ENCODE data around the gene GID8.

The GID8 gene

GRCh38 chr20:62961310-62961783 is 23.4 kb downstream of the GID8 start:
- no peak for TF ChIP-seq CTCF (IDR thresholded peaks at IDR 0.05; ENCODE audit: insufficient read depth, low read length, missing control alignments)
- DNase-seq (ENCODE audit: low read depth, low spot score), result no peak
- ChIA-PET CTCF (interaction anchor here (1.0 to 1.5 kb wide), 2 partner anchors 9 to 12 kb away, joined by 3 to 7 read pairs; no protein-coding TSS in a partner anchor), POLR2A (no interaction called here)
- no peak overlapping the region for H3K4me3 ChIP-seq (ENCODE audit: low read depth, low read length)

- no peak for TF ChIP-seq CTCF (IDR thresholded peaks at IDR 0.05; ENCODE audit: insufficient read depth, low read length, missing control alignments)
- POLR2A ChIA-PET, result no interaction called here
- DNase-seq (ENCODE audit: low read depth, low spot score), result no peak
- H3K4me3 ChIP-seq (ENCODE audit: low read depth, low read length), result no peak overlapping the region
- CTCF ChIA-PET, result interaction anchor here (1.0 to 1.5 kb wide), 3 partner anchors 9 to 11 kb away, joined by 3 to 7 read pairs (median 4); no protein-coding TSS in a partner anchor
Measured at GRCh38 chr20:62961799-62962198, 23.9 kb downstream of the GID8 start.

- POLR2A ChIA-PET, result no interaction called here
- no peak for DNase-seq (ENCODE audit: low read depth, low spot score)
- CTCF ChIA-PET, result interaction anchor here (1.0 to 1.5 kb wide), 3 partner anchors 8 to 11 kb away, joined by 3 to 7 read pairs (median 4); no protein-coding TSS in a partner anchor
- H3K4me3 ChIP-seq (ENCODE audit: low read depth, low read length), result no peak overlapping the region
- TF ChIP-seq CTCF (IDR thresholded peaks at IDR 0.05; ENCODE audit: insufficient read depth, low read length, missing control alignments), result no peak
Measured at GRCh38 chr20:62962221-62962879, 24.4 kb downstream of the GID8 start.

- no peak overlapping the region for H3K4me3 ChIP-seq (ENCODE audit: low read depth, low read length)
- ChIA-PET CTCF (interaction anchor here (1.2 to 1.7 kb wide), 2 partner anchors 9 kb away, joined by 4 to 7 read pairs; no protein-coding TSS in a partner anchor), POLR2A (no interaction called here)
- no peak for TF ChIP-seq CTCF (IDR thresholded peaks at IDR 0.05; ENCODE audit: insufficient read depth, low read length, missing control alignments)
- DNase-seq (ENCODE audit: low read depth, low spot score), result no peak
Measured at GRCh38 chr20:62962891-62963613, 25.1 kb downstream of the GID8 start.

- TF ChIP-seq CTCF (IDR thresholded peaks at IDR 0.05; ENCODE audit: insufficient read depth, low read length, missing control alignments), result no peak
- DNase-seq (ENCODE audit: low read depth, low spot score), result no peak
- ChIA-PET POLR2A (no interaction called here), CTCF (interaction anchor here (0.7 to 1.7 kb wide), 3 partner anchors 9 to 48 kb away, joined by 4 to 7 read pairs (median 4); no protein-coding TSS in a partner anchor)
- H3K4me3 ChIP-seq (ENCODE audit: low read depth, low read length), result no peak overlapping the region
Measured at GRCh38 chr20:62963614-62964397, 25.9 kb downstream of the GID8 start.
